GM18870 (cell line): Measurements from ENCODE around the gene NAXE.
"Not testable (repeated sequence)": the region's sequence is repeated elsewhere in the genome, so short reads cannot be mapped to it uniquely, and the experiment has no call there.

ENCODE experiments used
- ATAC-seq: cut with Tn5 transposase; IDR thresholded peaks from one replicate; pipeline ENCODE4 v1.9.1; 2021; ENCODE audit warnings: moderate library complexity; ENCODE audit not compliant: unreplicated experiment

NAXE gene

GRCh38 chr1:156591432-156592157, at the start of gene NAXE:
Gene NAXE, plus strand, starts transcription at chr1:156591776. Its CDS starts 29 bp downstream, at chr1:156591805.
- ATAC-seq, result no peak

GRCh38 chr1:156543066-156543465, 48.5 kb upstream of the NAXE start:
- no peak for ATAC-seq

GRCh38 chr1:156544592-156545102, 46.9 kb upstream of the NAXE start:
- ATAC-seq, result no peak

- no peak for ATAC-seq
Observed at GRCh38 chr1:156546267-156546666, 45.3 kb upstream of the NAXE start.

- ATAC-seq, result no peak
Observed at GRCh38 chr1:156547434-156547833, 44.1 kb upstream of the NAXE start.

- ATAC-seq, result no peak
Observed at GRCh38 chr1:156547982-156548381, 43.6 kb upstream of the NAXE start.

GRCh38 chr1:156549390-156549789, 42.2 kb upstream of the NAXE start:
- no peak for ATAC-seq

- no peak for ATAC-seq
Observed at GRCh38 chr1:156549831-156550230, 41.7 kb upstream of the NAXE start.

- no peak for ATAC-seq
Observed at GRCh38 chr1:156550346-156550745, 41.2 kb upstream of the NAXE start.

GRCh38 chr1:156551066-156551643, 40.4 kb upstream of the NAXE start:
- no peak for ATAC-seq

GRCh38 chr1:156551869-156552268, 39.7 kb upstream of the NAXE start:
- ATAC-seq, result no peak

GRCh38 chr1:156552518-156552917, 39.1 kb upstream of the NAXE start:
- no peak for ATAC-seq

- ATAC-seq, result not testable (repeated sequence)
Observed at GRCh38 chr1:156552937-156553336, 38.6 kb upstream of the NAXE start.

- no peak for ATAC-seq
Observed at GRCh38 chr1:156553860-156554485, 37.6 kb upstream of the NAXE start.

GRCh38 chr1:156554971-156555370, 36.6 kb upstream of the NAXE start:
- no peak for ATAC-seq

- no peak for ATAC-seq
Observed at GRCh38 chr1:156555715-156556114, 35.9 kb upstream of the NAXE start.

GRCh38 chr1:156556354-156556753, 35.2 kb upstream of the NAXE start:
- ATAC-seq, result no peak

- no peak for ATAC-seq
Observed at GRCh38 chr1:156559086-156559796, 32.3 kb upstream of the NAXE start.

- no peak for ATAC-seq
Observed at GRCh38 chr1:156559797-156560385, 31.7 kb upstream of the NAXE start.

GRCh38 chr1:156560585-156561163, 30.9 kb upstream of the NAXE start:
- ATAC-seq, result no peak

- no peak for ATAC-seq
Observed at GRCh38 chr1:156565519-156565918, 26.1 kb upstream of the NAXE start.
